Spleen (tissue), 11 donors: Measurements from ENCODE around the gene TNS1. TPM values are rescaled to one million over a fixed set of nuclear protein-coding genes. Genes with fewer than 3 reads are reported as not detected.

Experiments used
- DNase-seq: peaks from one replicate; pipeline ENCODE4 v3.0.0-alpha.2; 2020
- H3K27ac ChIP-seq, 8 donors: fragments of 200-600 bp; sonication (generic) in 7 of 8; 1 replicate in 4 of 8; 2 replicates in 4 of 8; pipeline versions ENCODE4 v1.5.0 to v1.8.0; 2016 to 2021; ENCODE audit warnings: inconsistent platforms in 4 of 8, mild to moderate bottlenecking in 4 of 8, moderate library complexity in 1 of 8
- H3K27me3 ChIP-seq, 7 donors: fragments of 200-600 bp; sonication (generic) in 6 of 7; replicated peaks in 1 of 7; 1 replicate in 4 of 7; 2 replicates in 3 of 7; pipeline versions ENCODE4 v1.5.0 to v1.8.0; 2016 to 2021; ENCODE audit warnings: inconsistent platforms in 3 of 7, mild to moderate bottlenecking in 1 of 7
- H3K36me3 ChIP-seq, 6 donors: fragments of 200-600 bp; sonication (generic) in 5 of 6; 1 replicate in 4 of 6; 2 replicates in 2 of 6; pipeline versions ENCODE4 v1.5.0 to v1.8.0; 2016 to 2021; ENCODE audit warnings: inconsistent platforms in 2 of 6
- H3K4me1 ChIP-seq, 6 donors: fragments of 200-600 bp; sonication (generic) in 5 of 6; 1 replicate in 3 of 6; 2 replicates in 3 of 6; pipeline versions ENCODE4 v1.5.0 to v1.8.0; 2016 to 2021; ENCODE audit warnings: inconsistent platforms in 3 of 6
- H3K4me3 ChIP-seq, 8 donors: fragments of 200-600 bp; sonication (generic) in 7 of 8; 1 replicate in 4 of 8; 2 replicates in 4 of 8; pipeline versions ENCODE4 v1.5.0 to v1.8.0; 2016 to 2021; ENCODE audit warnings: inconsistent platforms in 4 of 8, mild to moderate bottlenecking in 4 of 8, moderate library complexity in 2 of 8
- H3K9me3 ChIP-seq, 8 donors: fragments of 200-600 bp; sonication (generic) in 7 of 8; 1 replicate in 4 of 8; 2 replicates in 4 of 8; pipeline versions ENCODE4 v1.5.0 to v1.8.0; 2016 to 2021; ENCODE audit warnings: inconsistent platforms in 4 of 8
- CTCF ChIP-seq, 11 experiments: fragments of 200-600 bp in 7 of 11; fragments of 450-650 bp in 4 of 11; sonication (generic) in 4 of 11; IDR thresholded peaks in 8 of 11; conservative IDR thresholded peaks in 3 of 11; 1 replicate in 7 of 11; 2 replicates in 4 of 11; pipeline versions ENCODE4 v1.4.0 to v1.8.0; 2016 to 2021; ENCODE audit warnings: antibody characterized with exemption in 11 of 11, inconsistent platforms in 4 of 11, mild to moderate bottlenecking in 1 of 11
- POLR2A ChIP-seq, 3 donors: fragments of 450-650 bp; IDR thresholded peaks; one replicate each; pipeline ENCODE4 v1.5.1; 2017; ENCODE audit warnings: antibody characterized with exemption in 3 of 3, mild to moderate bottlenecking in 1 of 3
- POLR2AphosphoS5 ChIP-seq, 3 donors: sonication (generic); formaldehyde crosslinking; IDR thresholded peaks; one replicate each; pipeline ENCODE4 v1.5.1; 2017; ENCODE audit warnings: antibody characterized with exemption in 3 of 3
- WGBS, 5 donors: extraction: QIAGEN DNeasy Blood & Tissue Kit in 3 of 5; methylation state at CpG; one replicate each; pipeline versions ENCODE4 v1.1.5 to v1.1.7; 2013 to 2018; 5-methylcytosine and 5-hydroxymethylcytosine counted together
- intact Hi-C: fragments of 100-400 bp; cut with DNase I; formaldehyde crosslinking; loops from one replicate; pipeline ENCODE4 v1.15.0; 2023; ENCODE audit warnings: low total_unique reads
- polyA plus RNA-seq, 3 donors: library from polyadenylated mRNA; stranded (reverse); fragments of 200-250 nt; gene quantifications; one replicate each; pipeline ENCODE4 v1.2.1, GENCODE V29; 2013
- total RNA-seq, 7 donors: library from RNA; depleted of rRNA in 3 of 7; stranded (reverse); fragments of >200 nt in 3 of 7; fragmentation: NEBNext Ultra II Directional in 4 of 7; extraction: Animal tissue kit (Norgen Biotek cat#: 25700) in 4 of 7; gene quantifications; one replicate each; pipeline versions ENCODE4 v1.1.0 to v1.2.1, GENCODE V29; 2016 to 2021
- donor health status: healthy with polysubstance abuse.
- donor health status: DM: no; HTN: no; CAD: no; lungs with moderate emphysema.
- donor health status: DM: no; HTN: no; CAD: no.
- donor health status: Bipolar disorder and iron deficiency.
- donor health status: healthy.
- donor health status: DM: no; HTN: no; CAD: no.
- donor health status: DM: yes; HTN: yes; CAD: no.

TNS1 gene
- total and polyA plus RNA-seq, 10 donors, result 6.9 to 580 (median 246) TPM

GRCh38 chr2:217818293-217818850 lies 184.4 kb downstream of the TNS1 start:
- DNase-seq, result no peak
- H3K36me3 ChIP-seq, result peaks cover 0 to 100% (median 35%) of the 10 kb centered on the region in 6 donors
- 82 to 89% (median 85%) methylated on average over 11 to 19 of the region's 19 CpGs for WGBS, 5 donors
- H3K27ac ChIP-seq, result peak overlapping the region in 3 of 8 donors; percentile 38 to 58 (median 43)
- H3K27me3 ChIP-seq, result no peaks in the 10 kb centered on the region
- peaks cover 14 to 73% (median 40%) of the 10 kb centered on the region in 6 donors for H3K4me1 ChIP-seq
- intact Hi-C loops, result no loop called here
- H3K9me3 ChIP-seq, result no peaks in the 10 kb centered on the region
- no peak overlapping the region for H3K4me3 ChIP-seq
- TF ChIP-seq POLR2A (IDR thresholded peaks at IDR 0.05), result no peak
- peak in 2 of 3 donors; percentile 6 to 28 for TF ChIP-seq POLR2AphosphoS5 (IDR thresholded peaks at IDR 0.05)

- 90 to 94% (median 93%) methylated on average over 22 to 26 of the region's 26 CpGs for WGBS, 5 donors
- intact Hi-C loops, result no loop called here
- DNase-seq, result no peak
- TF ChIP-seq CTCF (IDR thresholded peaks at IDR 0.05 in 8 of 11, conservative IDR thresholded peaks at IDR 0.05 in 3 of 11) (no peak), POLR2AphosphoS5 (IDR thresholded peaks at IDR 0.05) (peak in 2 of 3 donors; percentile 14 to 43)
- H3K36me3 ChIP-seq, result peaks cover 0 to 100% (median 42%) of the 10 kb centered on the region in 6 donors
- peaks cover 14 to 70% (median 38%) of the 10 kb centered on the region in 6 donors for H3K4me1 ChIP-seq
- H3K9me3 ChIP-seq, result no peaks in the 10 kb centered on the region
- H3K27ac ChIP-seq, result peak overlapping the region in 5 of 8 donors; percentile 38 to 65 (median 45)
- H3K27me3 ChIP-seq, result no peaks in the 10 kb centered on the region
- H3K4me3 ChIP-seq, result no peak overlapping the region
These were observed 185.1 kb downstream of the TNS1 start for GRCh38 chr2:217817466-217818292.

- no peaks in the 10 kb centered on the region for H3K9me3 ChIP-seq
- 17 to 33% (median 21%) methylated on average over 11 of the region's 11 CpGs for WGBS, 5 donors
- TF ChIP-seq CTCF (IDR thresholded peaks at IDR 0.05 in 8 of 11, conservative IDR thresholded peaks at IDR 0.05 in 3 of 11) (no peak), POLR2A (IDR thresholded peaks at IDR 0.05) (no peak), POLR2AphosphoS5 (IDR thresholded peaks at IDR 0.05) (peak; percentile 40 to 70 (median 68))
- intact Hi-C loops, result no loop called here
- DNase-seq, result no peak
- H3K27ac ChIP-seq, result peak overlapping the region in 6 of 8 donors; percentile 4 to 65 (median 44)
- H3K4me3 ChIP-seq, result no peak overlapping the region
- H3K27me3 ChIP-seq, result no peaks in the 10 kb centered on the region
- H3K4me1 ChIP-seq, result peaks cover 14 to 58% (median 34%) of the 10 kb centered on the region in 6 donors
- peaks cover 0 to 100% (median 49%) of the 10 kb centered on the region in 6 donors for H3K36me3 ChIP-seq
These were observed 186.4 kb downstream of the TNS1 start for GRCh38 chr2:217816396-217816869.

- Histone ChIP-seq H3K27me3 (no peaks in the 10 kb centered on the region), H3K4me3 (no peak overlapping the region), H3K36me3 (peaks cover 0 to 100% (median 57%) of the 10 kb centered on the region in 6 donors), H3K27ac (no peak overlapping the region), H3K9me3 (no peaks in the 10 kb centered on the region), H3K4me1 (peaks cover 14 to 36% (median 23%) of the 10 kb centered on the region in 6 donors)
- intact Hi-C loops, result no loop called here
- DNase-seq, result no peak
- 88 to 97% (median 93%) methylated on average over 6 of the region's 6 CpGs for WGBS, 5 donors
- TF ChIP-seq CTCF (IDR thresholded peaks at IDR 0.05 in 8 of 11, conservative IDR thresholded peaks at IDR 0.05 in 3 of 11), result no peak
- TF ChIP-seq POLR2A (IDR thresholded peaks at IDR 0.05), result no peak
- TF ChIP-seq POLR2AphosphoS5 (IDR thresholded peaks at IDR 0.05), result no peak
These were observed 189.0 kb downstream of the TNS1 start for GRCh38 chr2:217813828-217814227.
